OCI-LY7 (cell line): ENCODE data around the gene FKBP6.

Experiments
- EZH2phosphoT487 ChIP-seq: fragments of 200-600 bp; sonication (generic); IDR thresholded peaks from 2 replicates; pipeline ENCODE4 v1.6.1; 2018; ENCODE audit warnings: low read depth, borderline replicate concordance, mild to moderate bottlenecking, mixed run types, antibody characterized with exemption, low read length, moderate library complexity, mixed read lengths
- TF ChIP-seq, protein P1 (sequence below): fragments of 200-600 bp; sonication (generic); conservative IDR thresholded peaks from 2 replicates; pipeline ENCODE4 v1.5.1; 2014; ENCODE audit warnings: mild to moderate bottlenecking, antibody characterized with exemption, low read length, moderate library complexity, mixed read lengths

DNA sequence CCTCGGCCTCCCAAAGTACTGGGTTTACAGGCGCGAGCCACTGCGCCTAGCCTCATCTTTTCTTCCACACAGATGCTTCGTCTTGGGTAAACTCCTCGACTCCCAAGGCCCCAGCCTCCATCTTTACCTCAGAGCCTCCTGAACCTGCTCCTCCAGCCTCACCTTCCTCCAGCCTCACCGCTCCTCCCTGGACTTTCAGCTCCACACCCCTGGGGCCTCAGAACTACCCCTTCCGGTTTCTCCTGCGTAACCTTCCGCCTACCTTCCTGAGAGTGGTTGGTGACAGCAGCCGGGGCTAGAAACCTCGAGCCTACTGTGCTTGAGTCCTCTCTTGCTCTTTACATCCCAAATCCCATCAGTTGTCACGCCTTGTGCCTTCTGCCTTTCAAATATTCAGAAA, 45.8 kb downstream of the FKBP6 start:
- TF ChIP-seq, protein P1, sequence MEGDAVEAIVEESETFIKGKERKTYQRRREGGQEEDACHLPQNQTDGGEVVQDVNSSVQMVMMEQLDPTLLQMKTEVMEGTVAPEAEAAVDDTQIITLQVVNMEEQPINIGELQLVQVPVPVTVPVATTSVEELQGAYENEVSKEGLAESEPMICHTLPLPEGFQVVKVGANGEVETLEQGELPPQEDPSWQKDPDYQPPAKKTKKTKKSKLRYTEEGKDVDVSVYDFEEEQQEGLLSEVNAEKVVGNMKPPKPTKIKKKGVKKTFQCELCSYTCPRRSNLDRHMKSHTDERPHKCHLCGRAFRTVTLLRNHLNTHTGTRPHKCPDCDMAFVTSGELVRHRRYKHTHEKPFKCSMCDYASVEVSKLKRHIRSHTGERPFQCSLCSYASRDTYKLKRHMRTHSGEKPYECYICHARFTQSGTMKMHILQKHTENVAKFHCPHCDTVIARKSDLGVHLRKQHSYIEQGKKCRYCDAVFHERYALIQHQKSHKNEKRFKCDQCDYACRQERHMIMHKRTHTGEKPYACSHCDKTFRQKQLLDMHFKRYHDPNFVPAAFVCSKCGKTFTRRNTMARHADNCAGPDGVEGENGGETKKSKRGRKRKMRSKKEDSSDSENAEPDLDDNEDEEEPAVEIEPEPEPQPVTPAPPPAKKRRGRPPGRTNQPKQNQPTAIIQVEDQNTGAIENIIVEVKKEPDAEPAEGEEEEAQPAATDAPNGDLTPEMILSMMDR = no peak
- no peak for TF ChIP-seq EZH2phosphoT487
